ENCODE data around the gene LIN52. TPM values are rescaled to one million over a fixed set of nuclear protein-coding genes. Genes with fewer than 3 reads are reported as not detected.

Gene LIN52
- total and polyA plus RNA-seq, 2 of the 13 experiments (the other 11 are each of a cell fraction or from before 2014, with no cell fraction given), result 11.4 to 23.3 TPM

GRCh38 chr14:74134484-74134883 is 49.7 kb downstream of the LIN52 start:
- Histone ChIP-seq H2AFZ (ENCODE audit: low read length) (no peak overlapping the region), H3K79me2 (ENCODE audit: insufficient read depth, low read length) (no peaks in the 10 kb centered on the region), H3K4me2 (ENCODE audit: low read depth, low read length) (peak overlapping the region; percentile 58), H3K9ac (ENCODE audit: insufficient read depth, low read depth, low read length) (peak overlapping the region; percentile 9; the same call in 1 of the 2 replicates), H3K4me1 (ENCODE audit: insufficient read depth, low read length) (peaks cover 25% of the 10 kb centered on the region), H4K20me1 (ENCODE audit: insufficient read depth, low read length) (no peaks in the 10 kb centered on the region), H3K27me3 (ENCODE audit: control insufficient read depth in 1 of 2, insufficient read depth in 2 of 2, low read length in 2 of 2) (no peaks in the 10 kb centered on the region), H3K36me3 (replicated peaks in 1 of 2; ENCODE audit: control insufficient read depth in 1 of 2, insufficient read depth in 2 of 2, low read length in 2 of 2) (no peaks in the 10 kb centered on the region; a peak in 1 of 5 replicates), H3K9me3 (ENCODE audit: low read length) (no peaks in the 10 kb centered on the region), H3K27ac (ENCODE audit: extremely low read length, insufficient read depth, low read length) (peak overlapping the region; percentile 47), H3K4me3 (replicated peaks in 1 of 3; ENCODE audit: insufficient read depth in 1 of 3, low read depth in 2 of 3, low read length in 3 of 3) (peak overlapping the region in 1 of 3 experiments; percentile 14; a peak in 1 of 6 replicates)
- DNase-seq (ENCODE audit: low spot score) (no peak), ATAC-seq (no peak), FAIRE-seq (no peak)
- in situ Hi-C loops (cut with HindIII; ENCODE audit: extremely low pct_ligation_motif_present, low pct_unique_long_range_greater_than_20kb) (no loop called here), intact Hi-C loops (cut with micrococcal nuclease; ENCODE audit: unreplicated experiment) (no loop called here)
- ChIA-PET POLR2A (no interaction called here), CTCF (ENCODE audit: low intra/inter-chr PET ratio, low total read pairs) (no interaction called here)
- no TSS peak for BruUV-seq (replicated peaks)
- 0 out of 2 replicates have a peak, but pooled peaks have one; percentile 0 for TF ChIP-seq SIX4 (CRISPR knock-in tag; IDR thresholded peaks at IDR 0.05)
- no peak for TF ChIP-seq CHD4 (IDR thresholded peaks at IDR 0.05; ENCODE audit: borderline replicate concordance, low read length)
- TF ChIP-seq ZNF282 (IDR thresholded peaks at IDR 0.05; ENCODE audit: partially characterized antibody), result no peak
- TF ChIP-seq TAF1 (CRISPR knock-in tag; IDR thresholded peaks at IDR 0.05), result no peak
- TF ChIP-seq, protein P1, sequence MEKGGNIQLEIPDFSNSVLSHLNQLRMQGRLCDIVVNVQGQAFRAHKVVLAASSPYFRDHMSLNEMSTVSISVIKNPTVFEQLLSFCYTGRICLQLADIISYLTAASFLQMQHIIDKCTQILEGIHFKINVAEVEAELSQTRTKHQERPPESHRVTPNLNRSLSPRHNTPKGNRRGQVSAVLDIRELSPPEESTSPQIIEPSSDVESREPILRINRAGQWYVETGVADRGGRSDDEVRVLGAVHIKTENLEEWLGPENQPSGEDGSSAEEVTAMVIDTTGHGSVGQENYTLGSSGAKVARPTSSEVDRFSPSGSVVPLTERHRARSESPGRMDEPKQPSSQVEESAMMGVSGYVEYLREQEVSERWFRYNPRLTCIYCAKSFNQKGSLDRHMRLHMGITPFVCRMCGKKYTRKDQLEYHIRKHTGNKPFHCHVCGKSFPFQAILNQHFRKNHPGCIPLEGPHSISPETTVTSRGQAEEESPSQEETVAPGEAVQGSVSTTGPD (CRISPR knock-in tag; IDR thresholded peaks at IDR 0.05), result no peak

DNA sequence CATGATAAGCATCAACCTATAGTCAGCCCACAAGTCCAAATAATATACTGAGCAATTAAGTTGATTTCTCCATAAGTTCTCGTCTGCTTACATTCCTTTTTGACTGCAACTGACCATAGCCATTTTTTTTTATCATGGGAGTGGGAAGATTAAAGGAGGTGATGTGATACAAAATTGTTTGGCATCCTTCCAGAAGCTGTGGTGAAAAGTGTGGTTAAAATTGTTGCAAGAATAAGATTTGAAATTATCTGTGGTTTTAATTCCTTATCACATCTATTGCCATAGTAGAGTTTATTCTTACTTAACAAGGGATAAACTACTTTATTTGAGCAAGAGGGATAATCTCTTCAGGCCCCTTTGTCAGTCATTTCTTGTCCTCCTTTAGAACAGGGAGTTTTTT is 50.7 kb downstream of the LIN52 start:
- ChIA-PET POLR2A (no interaction called here), CTCF (ENCODE audit: low intra/inter-chr PET ratio, low total read pairs) (no interaction called here)
- H3K27ac ChIP-seq (ENCODE audit: extremely low read length, insufficient read depth, low read length), result no peak overlapping the region
- H3K4me3 ChIP-seq (replicated peaks in 1 of 3; ENCODE audit: insufficient read depth in 1 of 3, low read depth in 2 of 3, low read length in 3 of 3), result no peak overlapping the region
- H3K4me1 ChIP-seq (ENCODE audit: insufficient read depth, low read length), result peaks cover 25% of the 10 kb centered on the region
- no peak for FAIRE-seq
- no peaks in the 10 kb centered on the region; a peak in 1 of 5 replicates for H3K36me3 ChIP-seq (replicated peaks in 1 of 2; ENCODE audit: control insufficient read depth in 1 of 2, insufficient read depth in 2 of 2, low read length in 2 of 2)
- in situ Hi-C loops (cut with HindIII; ENCODE audit: extremely low pct_ligation_motif_present, low pct_unique_long_range_greater_than_20kb), result no loop called here
- intact Hi-C loops (cut with micrococcal nuclease; ENCODE audit: unreplicated experiment), result no loop called here
- H3K27me3 ChIP-seq (ENCODE audit: control insufficient read depth in 1 of 2, insufficient read depth in 2 of 2, low read length in 2 of 2), result no peaks in the 10 kb centered on the region
- no peak overlapping the region for H3K4me2 ChIP-seq (ENCODE audit: low read depth, low read length)
- no peak overlapping the region for H3K9ac ChIP-seq (ENCODE audit: insufficient read depth, low read depth, low read length)
- H3K9me3 ChIP-seq (ENCODE audit: low read length), result no peaks in the 10 kb centered on the region
- no peaks in the 10 kb centered on the region for H3K79me2 ChIP-seq (ENCODE audit: insufficient read depth, low read length)
- H2AFZ ChIP-seq (ENCODE audit: low read length), result no peak overlapping the region
- no TSS peak for BruUV-seq (replicated peaks)
- no peaks in the 10 kb centered on the region for H4K20me1 ChIP-seq (ENCODE audit: insufficient read depth, low read length)
- ATAC-seq, result no peak
- no peak for DNase-seq (ENCODE audit: low spot score)
- WGBS (ENCODE audit: low lambda C conversion rate), result 96% methylated on average over 1 of the region's 1 CpG
- TF ChIP-seq ZBTB20 (CRISPR knock-in tag; IDR thresholded peaks at IDR 0.05; ENCODE audit: borderline replicate concordance, low read depth) (no peak), ZBTB10 (CRISPR knock-in tag; IDR thresholded peaks at IDR 0.05; ENCODE audit: borderline replicate concordance) (no peak), JUN (CRISPR knock-in tag; IDR thresholded peaks at IDR 0.05) (no peak)
- TF ChIP-seq, protein P2, sequence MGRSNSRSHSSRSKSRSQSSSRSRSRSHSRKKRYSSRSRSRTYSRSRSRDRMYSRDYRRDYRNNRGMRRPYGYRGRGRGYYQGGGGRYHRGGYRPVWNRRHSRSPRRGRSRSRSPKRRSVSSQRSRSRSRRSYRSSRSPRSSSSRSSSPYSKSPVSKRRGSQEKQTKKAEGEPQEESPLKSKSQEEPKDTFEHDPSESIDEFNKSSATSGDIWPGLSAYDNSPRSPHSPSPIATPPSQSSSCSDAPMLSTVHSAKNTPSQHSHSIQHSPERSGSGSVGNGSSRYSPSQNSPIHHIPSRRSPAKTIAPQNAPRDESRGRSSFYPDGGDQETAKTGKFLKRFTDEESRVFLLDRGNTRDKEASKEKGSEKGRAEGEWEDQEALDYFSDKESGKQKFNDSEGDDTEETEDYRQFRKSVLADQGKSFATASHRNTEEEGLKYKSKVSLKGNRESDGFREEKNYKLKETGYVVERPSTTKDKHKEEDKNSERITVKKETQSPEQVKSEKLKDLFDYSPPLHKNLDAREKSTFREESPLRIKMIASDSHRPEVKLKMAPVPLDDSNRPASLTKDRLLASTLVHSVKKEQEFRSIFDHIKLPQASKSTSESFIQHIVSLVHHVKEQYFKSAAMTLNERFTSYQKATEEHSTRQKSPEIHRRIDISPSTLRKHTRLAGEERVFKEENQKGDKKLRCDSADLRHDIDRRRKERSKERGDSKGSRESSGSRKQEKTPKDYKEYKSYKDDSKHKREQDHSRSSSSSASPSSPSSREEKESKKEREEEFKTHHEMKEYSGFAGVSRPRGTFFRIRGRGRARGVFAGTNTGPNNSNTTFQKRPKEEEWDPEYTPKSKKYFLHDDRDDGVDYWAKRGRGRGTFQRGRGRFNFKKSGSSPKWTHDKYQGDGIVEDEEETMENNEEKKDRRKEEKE (IDR thresholded peaks at IDR 0.05), result no peak

Data from HepG2 (cell line).